OCI-LY1 (cell line): ENCODE results near the gene ZNF521.

Experiments
- H2AFZ ChIP-seq: fragments of 200-600 bp; sonication (generic), shearing (Covaris generic); 2 replicates; pipeline ENCODE4 v1.6.0; 2014; ENCODE audit warnings: antibody characterized with exemption, mild to moderate bottlenecking, low read length
- H3F3A ChIP-seq: fragments of 200-600 bp; sonication (generic), shearing (Covaris generic); 2 replicates; pipeline ENCODE4 v1.6.0; 2014; ENCODE audit warnings: mild to moderate bottlenecking, antibody characterized with exemption, low read length, moderate library complexity; ENCODE audit not compliant: insufficient read depth
- H3K27ac ChIP-seq: fragments of 200-600 bp; sonication (generic); 2 replicates; pipeline ENCODE4 v1.5.1; 2014; ENCODE audit warnings: low read length, mixed run types, mild to moderate bottlenecking, low read depth; ENCODE audit not compliant: poor library complexity, severe bottlenecking
- H3K27me3 ChIP-seq: fragments of 200-600 bp; sonication (generic); 2 replicates; pipeline ENCODE4 v1.6.0; 2014; ENCODE audit warnings: antibody characterized with exemption, mild to moderate bottlenecking, low read length, moderate library complexity; ENCODE audit not compliant: insufficient read depth
- H3K36me3 ChIP-seq: fragments of 200-600 bp; sonication (generic); 2 replicates; pipeline ENCODE4 v1.6.1; 2014; ENCODE audit warnings: mild to moderate bottlenecking, antibody characterized with exemption, low read length, moderate library complexity, mixed read lengths; ENCODE audit not compliant: insufficient read depth
- H3K4me1 ChIP-seq: fragments of 200-600 bp; sonication (generic); 2 replicates; pipeline ENCODE4 v1.5.1; 2014; ENCODE audit warnings: mild to moderate bottlenecking, low read length, moderate library complexity; ENCODE audit not compliant: insufficient read depth, severe bottlenecking
- H3K4me2 ChIP-seq: fragments of 200-600 bp; sonication (generic), shearing (Covaris generic); 2 replicates; pipeline ENCODE4 v1.6.1; 2014; ENCODE audit warnings: low read length
- H3K4me3 ChIP-seq: fragments of 200-600 bp; sonication (generic); 2 replicates; pipeline ENCODE4 v1.5.1; 2014; ENCODE audit warnings: low read length, low read depth, mild to moderate bottlenecking, mixed read lengths; ENCODE audit not compliant: poor library complexity, severe bottlenecking
- H3K79me2 ChIP-seq: fragments of 200-600 bp; shearing (Covaris generic); 2 replicates; pipeline ENCODE4 v1.6.1; 2016; ENCODE audit warnings: mixed run types, low read length, mixed read lengths; ENCODE audit not compliant: insufficient read depth
- H3K9ac ChIP-seq: fragments of 200-600 bp; sonication (generic), shearing (Covaris generic); 2 replicates; pipeline ENCODE4 v1.6.1; 2014; ENCODE audit warnings: mild to moderate bottlenecking, low read length, mixed read lengths
- H3K9me2 ChIP-seq: fragments of 200-600 bp; sonication (generic), shearing (Covaris generic); 2 replicates; pipeline ENCODE4 v1.6.1; 2014; ENCODE audit warnings: low read depth, mild to moderate bottlenecking, low read length, mixed read lengths
- H3K9me3 ChIP-seq: fragments of 200-600 bp; shearing (Covaris generic); 2 replicates; pipeline ENCODE4 v1.6.1; 2014; ENCODE audit warnings: low read length, mixed read lengths
- H4K20me1 ChIP-seq: fragments of 200-600 bp; sonication (generic), shearing (Covaris generic); 2 replicates; pipeline ENCODE4 v1.6.0; 2016; ENCODE audit warnings: mild to moderate bottlenecking, low read length; ENCODE audit not compliant: insufficient read depth
- EZH2 ChIP-seq: fragments of 200-600 bp; sonication (generic), shearing (Covaris generic); IDR thresholded peaks from 2 replicates; pipeline ENCODE4 v1.8.0; 2017; ENCODE audit warnings: borderline replicate concordance, mixed run types, mild to moderate bottlenecking, antibody characterized with exemption, low read length, moderate library complexity, mixed read lengths
- TF ChIP-seq, protein P1 (sequence below): fragments of 200-600 bp; sonication (generic), shearing (Covaris generic); IDR thresholded peaks from 2 replicates; pipeline ENCODE4 v1.5.1; 2017; ENCODE audit warnings: mild to moderate bottlenecking, antibody characterized with exemption, low read length, moderate library complexity, mixed read lengths

ZNF521 gene

GRCh38 chr18:25229920-25230319, 122.0 kb downstream of the ZNF521 start:
- Histone ChIP-seq H3K4me1 (peaks cover 75% of the 10 kb centered on the region), H3K9me2 (no peaks in the 10 kb centered on the region), H3F3A (no peaks in the 10 kb centered on the region), H4K20me1 (no peaks in the 10 kb centered on the region), H3K9me3 (no peaks in the 10 kb centered on the region), H3K27me3 (no peaks in the 10 kb centered on the region), H3K27ac (peak overlapping the region; percentile 82), H3K4me2 (no peak overlapping the region; the same call in 1 of the 2 replicates), H3K36me3 (peaks cover 20% of the 10 kb centered on the region), H3K9ac (no peak overlapping the region), H2AFZ (no peak overlapping the region), H3K79me2 (no peaks in the 10 kb centered on the region), H3K4me3 (no peak overlapping the region)
- TF ChIP-seq, protein P1, sequence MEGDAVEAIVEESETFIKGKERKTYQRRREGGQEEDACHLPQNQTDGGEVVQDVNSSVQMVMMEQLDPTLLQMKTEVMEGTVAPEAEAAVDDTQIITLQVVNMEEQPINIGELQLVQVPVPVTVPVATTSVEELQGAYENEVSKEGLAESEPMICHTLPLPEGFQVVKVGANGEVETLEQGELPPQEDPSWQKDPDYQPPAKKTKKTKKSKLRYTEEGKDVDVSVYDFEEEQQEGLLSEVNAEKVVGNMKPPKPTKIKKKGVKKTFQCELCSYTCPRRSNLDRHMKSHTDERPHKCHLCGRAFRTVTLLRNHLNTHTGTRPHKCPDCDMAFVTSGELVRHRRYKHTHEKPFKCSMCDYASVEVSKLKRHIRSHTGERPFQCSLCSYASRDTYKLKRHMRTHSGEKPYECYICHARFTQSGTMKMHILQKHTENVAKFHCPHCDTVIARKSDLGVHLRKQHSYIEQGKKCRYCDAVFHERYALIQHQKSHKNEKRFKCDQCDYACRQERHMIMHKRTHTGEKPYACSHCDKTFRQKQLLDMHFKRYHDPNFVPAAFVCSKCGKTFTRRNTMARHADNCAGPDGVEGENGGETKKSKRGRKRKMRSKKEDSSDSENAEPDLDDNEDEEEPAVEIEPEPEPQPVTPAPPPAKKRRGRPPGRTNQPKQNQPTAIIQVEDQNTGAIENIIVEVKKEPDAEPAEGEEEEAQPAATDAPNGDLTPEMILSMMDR = no peak
- TF ChIP-seq EZH2 = no peak

GRCh38 chr18:25229081-25229480, 122.9 kb downstream of the ZNF521 start:
- H3K27ac ChIP-seq = no peak overlapping the region
- TF ChIP-seq, protein P1 = no peak
- no peak for TF ChIP-seq EZH2
- peaks cover 20% of the 10 kb centered on the region for H3K36me3 ChIP-seq
- H3K9me3 ChIP-seq = no peaks in the 10 kb centered on the region
- no peaks in the 10 kb centered on the region for H3F3A ChIP-seq
- no peak overlapping the region for H3K9ac ChIP-seq
- H3K27me3 ChIP-seq = no peaks in the 10 kb centered on the region
- no peaks in the 10 kb centered on the region for H3K9me2 ChIP-seq
- peaks cover 72% of the 10 kb centered on the region for H3K4me1 ChIP-seq
- no peaks in the 10 kb centered on the region for H4K20me1 ChIP-seq
- no peaks in the 10 kb centered on the region for H3K79me2 ChIP-seq
- H3K4me3 ChIP-seq = no peak overlapping the region
- no peak overlapping the region for H2AFZ ChIP-seq
- no peak overlapping the region for H3K4me2 ChIP-seq

DNA sequence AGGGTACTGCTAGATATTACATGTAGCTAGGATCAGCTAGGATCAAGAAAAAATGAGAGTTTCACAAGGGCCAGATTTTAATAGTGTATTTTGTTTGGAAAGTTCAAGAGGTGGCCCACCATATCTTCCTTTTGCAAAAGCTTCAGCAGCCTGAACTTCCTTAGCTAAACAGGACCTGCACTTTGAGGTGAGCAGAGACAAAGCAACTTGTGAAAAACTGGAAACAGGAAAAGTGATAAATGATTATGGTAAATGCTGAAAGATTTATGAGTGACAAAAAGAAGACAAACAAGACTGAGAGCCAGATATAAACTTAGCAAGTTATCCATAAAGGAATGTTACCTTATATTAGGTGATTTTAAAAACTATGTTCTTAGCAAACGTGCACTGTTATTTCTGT, 123.6 kb downstream of the ZNF521 start:
- Histone ChIP-seq H3K27me3 (no peaks in the 10 kb centered on the region), H3K9ac (no peak overlapping the region), H3F3A (no peaks in the 10 kb centered on the region), H3K9me2 (no peaks in the 10 kb centered on the region), H3K4me1 (peaks cover 65% of the 10 kb centered on the region), H3K79me2 (no peaks in the 10 kb centered on the region), H3K27ac (no peak overlapping the region), H4K20me1 (no peaks in the 10 kb centered on the region), H3K9me3 (no peaks in the 10 kb centered on the region), H3K36me3 (peaks cover 20% of the 10 kb centered on the region), H3K4me2 (no peak overlapping the region), H2AFZ (no peak overlapping the region), H3K4me3 (no peak overlapping the region)
- TF ChIP-seq, protein P1 = no peak
- no peak for TF ChIP-seq EZH2
